ENCODE measurements around the gene KRT3. TPM values are rescaled to one million over a fixed set of nuclear protein-coding genes. Genes with fewer than 3 reads are reported as not detected.

The KRT3 gene
- total and polyA plus RNA-seq, 9 of the 15 experiments (the other 6 are each of a cell fraction or from before 2014, with no cell fraction given): not detected

GRCh38 chr12:52836042-52836466 lies 40.1 kb upstream of the KRT3 start (continued):
- TF ChIP-seq, protein P1, sequence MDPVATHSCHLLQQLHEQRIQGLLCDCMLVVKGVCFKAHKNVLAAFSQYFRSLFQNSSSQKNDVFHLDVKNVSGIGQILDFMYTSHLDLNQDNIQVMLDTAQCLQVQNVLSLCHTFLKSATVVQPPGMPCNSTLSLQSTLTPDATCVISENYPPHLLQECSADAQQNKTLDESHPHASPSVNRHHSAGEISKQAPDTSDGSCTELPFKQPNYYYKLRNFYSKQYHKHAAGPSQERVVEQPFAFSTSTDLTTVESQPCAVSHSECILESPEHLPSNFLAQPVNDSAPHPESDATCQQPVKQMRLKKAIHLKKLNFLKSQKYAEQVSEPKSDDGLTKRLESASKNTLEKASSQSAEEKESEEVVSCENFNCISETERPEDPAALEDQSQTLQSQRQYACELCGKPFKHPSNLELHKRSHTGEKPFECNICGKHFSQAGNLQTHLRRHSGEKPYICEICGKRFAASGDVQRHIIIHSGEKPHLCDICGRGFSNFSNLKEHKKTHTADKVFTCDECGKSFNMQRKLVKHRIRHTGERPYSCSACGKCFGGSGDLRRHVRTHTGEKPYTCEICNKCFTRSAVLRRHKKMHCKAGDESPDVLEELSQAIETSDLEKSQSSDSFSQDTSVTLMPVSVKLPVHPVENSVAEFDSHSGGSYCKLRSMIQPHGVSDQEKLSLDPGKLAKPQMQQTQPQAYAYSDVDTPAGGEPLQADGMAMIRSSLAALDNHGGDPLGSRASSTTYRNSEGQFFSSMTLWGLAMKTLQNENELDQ (CRISPR knock-in tag; IDR thresholded peaks at IDR 0.05; ENCODE audit: borderline replicate concordance): no peak
- TF ChIP-seq CBFA2T3 (IDR thresholded peaks at IDR 0.05) (peak; percentile 65), RBM17 (IDR thresholded peaks at IDR 0.05; ENCODE audit: borderline replicate concordance, low read depth, low read length) (no peak), FOXJ2 (tag; IDR thresholded peaks at IDR 0.05) (no peak), BCOR (IDR thresholded peaks at IDR 0.05) (no peak), CBX5 (IDR thresholded peaks at IDR 0.05; ENCODE audit: borderline replicate concordance, low read depth) (no peak), TARDBP (IDR thresholded peaks at IDR 0.05) (0 out of 2 replicates have a peak, but pooled peaks have one; percentile 25), HDAC1 (IDR thresholded peaks at IDR 0.05) (peak in 1 of 2 experiments; percentile 50; a peak in 1 of 4 replicates), SIRT6 (IDR thresholded peaks at IDR 0.05; ENCODE audit: low read depth, low read length) (no peak), HCFC1 (IDR thresholded peaks at IDR 0.05; ENCODE audit: low read depth, low read length) (no peak), NFYB (IDR thresholded peaks at IDR 0.05; ENCODE audit: extremely low read depth, insufficient read length) (no peak), NONO (IDR thresholded peaks at IDR 0.05; ENCODE audit: low read depth in 2 of 2, low read length in 1 of 2) (no peak), EP300 (IDR thresholded peaks at IDR 0.05; ENCODE audit: low read length) (peak; percentile 46; the same call in 1 of the 2 replicates), FOXM1 (IDR thresholded peaks at IDR 0.05; ENCODE audit: low read depth) (no peak), FOXM1 (CRISPR knock-in tag; IDR thresholded peaks at IDR 0.05; ENCODE audit: low read depth) (no peak), JUND (IDR thresholded peaks at IDR 0.05; ENCODE audit: borderline replicate concordance, low read depth, low read length) (peak; percentile 61), JUND (tag; IDR thresholded peaks at IDR 0.05; ENCODE audit: borderline replicate concordance, low read depth, low read length) (peak; percentile 39; the same call in 1 of the 3 replicates), ZBTB17 (CRISPR knock-in tag; IDR thresholded peaks at IDR 0.05) (peak; percentile 64; the same call in 1 of the 2 replicates), LEF1 (IDR thresholded peaks at IDR 0.05) (0 out of 2 replicates have a peak, but pooled peaks have one; percentile 40), SIN3A (IDR thresholded peaks at IDR 0.05; ENCODE audit: borderline replicate concordance in 2 of 2, control insufficient read depth in 1 of 2, low read depth in 2 of 2, low read length in 2 of 2) (no peak), HMGN3 (IDR thresholded peaks at IDR 0.05; ENCODE audit: borderline replicate concordance, extremely low read depth, insufficient read length, low read depth, low read length) (no peak), ZNF282 (CRISPR knock-in tag; IDR thresholded peaks at IDR 0.05) (no peak)
- TF ChIP-seq, protein P2, sequence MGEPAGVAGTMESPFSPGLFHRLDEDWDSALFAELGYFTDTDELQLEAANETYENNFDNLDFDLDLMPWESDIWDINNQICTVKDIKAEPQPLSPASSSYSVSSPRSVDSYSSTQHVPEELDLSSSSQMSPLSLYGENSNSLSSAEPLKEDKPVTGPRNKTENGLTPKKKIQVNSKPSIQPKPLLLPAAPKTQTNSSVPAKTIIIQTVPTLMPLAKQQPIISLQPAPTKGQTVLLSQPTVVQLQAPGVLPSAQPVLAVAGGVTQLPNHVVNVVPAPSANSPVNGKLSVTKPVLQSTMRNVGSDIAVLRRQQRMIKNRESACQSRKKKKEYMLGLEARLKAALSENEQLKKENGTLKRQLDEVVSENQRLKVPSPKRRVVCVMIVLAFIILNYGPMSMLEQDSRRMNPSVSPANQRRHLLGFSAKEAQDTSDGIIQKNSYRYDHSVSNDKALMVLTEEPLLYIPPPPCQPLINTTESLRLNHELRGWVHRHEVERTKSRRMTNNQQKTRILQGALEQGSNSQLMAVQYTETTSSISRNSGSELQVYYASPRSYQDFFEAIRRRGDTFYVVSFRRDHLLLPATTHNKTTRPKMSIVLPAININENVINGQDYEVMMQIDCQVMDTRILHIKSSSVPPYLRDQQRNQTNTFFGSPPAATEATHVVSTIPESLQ (CRISPR knock-in tag; IDR thresholded peaks at IDR 0.05): no peak
- TF ChIP-seq, protein P3, sequence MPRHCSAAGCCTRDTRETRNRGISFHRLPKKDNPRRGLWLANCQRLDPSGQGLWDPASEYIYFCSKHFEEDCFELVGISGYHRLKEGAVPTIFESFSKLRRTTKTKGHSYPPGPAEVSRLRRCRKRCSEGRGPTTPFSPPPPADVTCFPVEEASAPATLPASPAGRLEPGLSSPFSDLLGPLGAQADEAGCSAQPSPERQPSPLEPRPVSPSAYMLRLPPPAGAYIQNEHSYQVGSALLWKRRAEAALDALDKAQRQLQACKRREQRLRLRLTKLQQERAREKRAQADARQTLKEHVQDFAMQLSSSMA (CRISPR knock-in tag; IDR thresholded peaks at IDR 0.05): no peak
